Neural cell (in vitro differentiated cells): ENCODE results near the gene HPSE2. TPM values are rescaled to one million over a fixed set of nuclear protein-coding genes. Genes with fewer than 3 reads are reported as not detected.

ENCODE experiments used
- H2AFZ ChIP-seq: fragments of 200-600, 300-800 bp; sonication (generic), shearing (Covaris generic); 2 replicates; pipeline ENCODE4 v1.6.0; 2014; ENCODE audit warnings: low read depth, mild to moderate bottlenecking, antibody characterized with exemption, low read length, moderate library complexity
- H3F3A ChIP-seq: fragments of 200-600 bp; shearing (Covaris generic); 2 replicates; pipeline ENCODE4 v1.6.1; 2016; ENCODE audit warnings: mild to moderate bottlenecking, moderate library complexity, mixed read lengths, antibody characterized with exemption, low read length; ENCODE audit not compliant: insufficient read depth, poor library complexity, severe bottlenecking
- H3K27ac ChIP-seq: fragments of 200-600, 300-800 bp; sonication (generic), shearing (Covaris generic); 2 replicates; pipeline ENCODE4 v1.5.1; 2014; ENCODE audit warnings: mild to moderate bottlenecking, low read length, moderate library complexity
- H3K27me3 ChIP-seq: fragments of 300-800, 200-600 bp; sonication (generic), shearing (Covaris generic); 2 replicates; pipeline ENCODE4 v1.6.0; 2014; ENCODE audit warnings: mild to moderate bottlenecking, low read depth, low read length, moderate library complexity; ENCODE audit not compliant: insufficient read depth
- H3K36me3 ChIP-seq: fragments of 300-800, 200-600 bp; sonication (generic), shearing (Covaris generic); 2 replicates; pipeline ENCODE4 v1.5.1; 2014; ENCODE audit warnings: mild to moderate bottlenecking, antibody characterized with exemption, low read length, moderate library complexity; ENCODE audit not compliant: insufficient read depth
- H3K4me2 ChIP-seq: fragments of 300-800, 200-600 bp; sonication (generic), shearing (Covaris generic); 2 replicates; pipeline ENCODE4 v1.6.0; 2014; ENCODE audit warnings: mild to moderate bottlenecking, low read length
- H3K4me3 ChIP-seq: fragments of 300-800, 200-600 bp; sonication (generic), shearing (Covaris generic); 2 replicates; pipeline ENCODE4 v1.5.1; 2014; ENCODE audit warnings: mild to moderate bottlenecking, low read length, moderate library complexity
- H3K79me2 ChIP-seq: fragments of 200-600 bp; shearing (Covaris generic); replicated peaks from 2 replicates; pipeline ENCODE4 v1.6.0; 2014; ENCODE audit warnings: mild to moderate bottlenecking, low read length, moderate library complexity; ENCODE audit not compliant: insufficient read depth
- H3K9ac ChIP-seq: fragments of 300-800, 200-600 bp; sonication (generic), shearing (Covaris generic); 2 replicates; pipeline ENCODE4 v1.6.1; 2016; ENCODE audit warnings: mild to moderate bottlenecking, low read length, mixed read lengths
- H3K9me2 ChIP-seq: fragments of 200-600 bp; shearing (Covaris generic); 2 replicates; pipeline ENCODE4 v1.6.1; 2016; ENCODE audit warnings: mild to moderate bottlenecking, low read length, mixed read lengths; ENCODE audit not compliant: insufficient read depth
- H3K9me3 ChIP-seq: fragments of 200-600, 300-800 bp; sonication (generic), shearing (Covaris generic); 2 replicates; pipeline ENCODE4 v1.6.1; 2016; ENCODE audit warnings: mild to moderate bottlenecking, mixed run types, low read length, moderate library complexity, mixed read lengths
- H4K20me1 ChIP-seq: fragments of 200-600 bp; shearing (Covaris generic); 2 replicates; pipeline ENCODE4 v1.6.1; 2016; ENCODE audit warnings: mild to moderate bottlenecking, mixed run types; ENCODE audit not compliant: insufficient read depth
- CTCF ChIP-seq: fragments of 450-650 bp; IDR thresholded peaks from 2 replicates; pipeline ENCODE4 v1.5.1; 2014; ENCODE audit warnings: antibody characterized with exemption, mild to moderate bottlenecking, moderate library complexity; ENCODE audit not compliant: poor library complexity, severe bottlenecking
- EP300 ChIP-seq: fragments of 450-650 bp; conservative IDR thresholded peaks from 2 replicates; pipeline ENCODE4 v1.6.1; 2014; ENCODE audit warnings: antibody characterized with exemption, mild to moderate bottlenecking, moderate library complexity; ENCODE audit not compliant: poor library complexity, severe bottlenecking
- EZH2 ChIP-seq: fragments of 200-600, 300-800 bp; shearing (Covaris generic), sonication (generic); IDR thresholded peaks from 2 replicates; pipeline ENCODE4 v1.6.1; 2014; ENCODE audit warnings: antibody characterized with exemption, low read length, borderline replicate concordance, mild to moderate bottlenecking; ENCODE audit not compliant: insufficient read depth, poor library complexity, severe bottlenecking
- MXI1 ChIP-seq: fragments of 450-650 bp; conservative IDR thresholded peaks from 2 replicates; pipeline ENCODE4 v1.6.1; 2014; ENCODE audit warnings: antibody characterized with exemption, mild to moderate bottlenecking; ENCODE audit not compliant: poor library complexity, severe bottlenecking
- POLR2AphosphoS5 ChIP-seq: IDR thresholded peaks from 2 replicates; pipeline ENCODE4 v1.6.1; 2012
- RAD21 ChIP-seq: fragments of 450-650 bp; conservative IDR thresholded peaks from 2 replicates; pipeline ENCODE4 v1.6.1; 2014; ENCODE audit warnings: antibody characterized with exemption, mild to moderate bottlenecking, moderate library complexity
- REST ChIP-seq: IDR thresholded peaks from 2 replicates; pipeline ENCODE4 v1.6.1; 2012; ENCODE audit warnings: borderline replicate concordance
- SMC3 ChIP-seq: fragments of 450-650 bp; conservative IDR thresholded peaks from 2 replicates; pipeline ENCODE4 v1.6.1; 2014; ENCODE audit warnings: antibody characterized with exemption, mild to moderate bottlenecking, moderate library complexity; ENCODE audit not compliant: poor library complexity
- TAF1 ChIP-seq: IDR thresholded peaks from 2 replicates; pipeline ENCODE4 v1.6.1; 2012; ENCODE audit warnings: low read depth
- polyA plus RNA-seq: library from polyadenylated mRNA; depleted of rRNA; stranded (reverse); fragments of >200 nt; gene quantifications from 2 replicates; pipeline ENCODE4 v1.2.3, GENCODE V29; 2014

HPSE2 gene
- polyA plus RNA-seq, 1 donor from 2014 or later: not detected

- H3K27ac ChIP-seq: no peak overlapping the region
- H3K4me3 ChIP-seq: no peak overlapping the region
- no peaks in the 10 kb centered on the region for H3K27me3 ChIP-seq
- no peak overlapping the region for H3K4me2 ChIP-seq
- no peaks in the 10 kb centered on the region for H3K79me2 ChIP-seq
- H3K9me3 ChIP-seq: no peaks in the 10 kb centered on the region
- no peak for TF ChIP-seq EZH2
- no peak for TF ChIP-seq POLR2AphosphoS5
- TF ChIP-seq REST: no peak
- TF ChIP-seq RAD21: no peak
- no peak for TF ChIP-seq MXI1
- no peak for TF ChIP-seq TAF1
- TF ChIP-seq SMC3: no peak
- no peak for TF ChIP-seq CTCF
- no peaks in the 10 kb centered on the region for H3F3A ChIP-seq
- no peak overlapping the region for H2AFZ ChIP-seq
- no peak overlapping the region for H3K9ac ChIP-seq
- H3K9me2 ChIP-seq: no peaks in the 10 kb centered on the region
- no peaks in the 10 kb centered on the region for H4K20me1 ChIP-seq
- H3K36me3 ChIP-seq: no peaks in the 10 kb centered on the region
These were observed 540.8 kb downstream of the HPSE2 start for GRCh38 chr10:98694883-98695282.

GRCh38 chr10:98694014-98694413, 541.6 kb downstream of the HPSE2 start:
- Histone ChIP-seq H3K9me3 (no peaks in the 10 kb centered on the region), H3K9ac (no peak overlapping the region), H3K79me2 (no peaks in the 10 kb centered on the region), H3F3A (no peaks in the 10 kb centered on the region), H3K4me2 (no peak overlapping the region), H3K27me3 (no peaks in the 10 kb centered on the region), H3K4me3 (no peak overlapping the region), H3K9me2 (no peaks in the 10 kb centered on the region), H4K20me1 (no peaks in the 10 kb centered on the region), H2AFZ (no peak overlapping the region), H3K27ac (no peak overlapping the region), H3K36me3 (no peaks in the 10 kb centered on the region)
- TF ChIP-seq RAD21: no peak
- TF ChIP-seq TAF1: no peak
- no peak for TF ChIP-seq EZH2
- TF ChIP-seq EP300: no peak

GRCh38 chr10:98687685-98688084, 548.0 kb downstream of the HPSE2 start:
- no peak overlapping the region for H3K27ac ChIP-seq
- H2AFZ ChIP-seq: no peak overlapping the region
- no peak overlapping the region for H3K9ac ChIP-seq
- H3K36me3 ChIP-seq: no peaks in the 10 kb centered on the region
- H3K9me2 ChIP-seq: no peaks in the 10 kb centered on the region
- H3K27me3 ChIP-seq: no peaks in the 10 kb centered on the region
- no peaks in the 10 kb centered on the region for H3K9me3 ChIP-seq
- H3K4me2 ChIP-seq: no peak overlapping the region
- no peaks in the 10 kb centered on the region for H3F3A ChIP-seq
- no peak overlapping the region for H3K4me3 ChIP-seq
- TF ChIP-seq EZH2 (no peak), MXI1 (no peak), REST (no peak), CTCF (no peak), POLR2AphosphoS5 (no peak), EP300 (no peak), TAF1 (no peak), RAD21 (no peak)
- no peaks in the 10 kb centered on the region for H4K20me1 ChIP-seq
- H3K79me2 ChIP-seq: no peaks in the 10 kb centered on the region
